IMR-90 (cell line): ENCODE data around the gene PLBD1. TPM values are rescaled to one million over a fixed set of nuclear protein-coding genes. Genes with fewer than 3 reads are reported as not detected.

ENCODE experiments used
- ATAC-seq: fragments of 200-7000 bp; cut with Tn5 transposase; 2 replicates; pipeline ENCODE4 v1.9.1; 2020; ENCODE audit warnings: low read depth, mild to moderate bottlenecking, moderate library complexity
- BruUV-seq: library from RNA; stranded (reverse); fragments of 400-500 nt; replicated peaks from 2 replicates; lab custom pipeline; 2021; lab: Mats Ljungman, UMichigan
- CTCF ChIA-PET: fragments of 300-600 bp; formaldehyde crosslinking; extraction: SDS; loops from one replicate; lab custom pipeline; 2021; ENCODE audit warnings: antibody characterized with exemption; lab: Yijun Ruan, JAX
- POLR2A ChIA-PET: fragments of 300-600 bp; sonication (Branson Sonifier 250); formaldehyde crosslinking; loops from one replicate; lab custom pipeline; 2022; ENCODE audit warnings: antibody characterized with exemption; ENCODE audit not compliant: unreplicated experiment; lab: Charles Lee
- DNase-seq: peaks from one replicate; pipeline ENCODE4 v3.0.0; 2013
- H2AFZ ChIP-seq: replicated peaks from 2 replicates; pipeline ENCODE3; 2013; ENCODE audit warnings: low read length, mild to moderate bottlenecking; ENCODE audit not compliant: poor library complexity
- H2AK5ac ChIP-seq: 2 replicates; pipeline ENCODE4 v1.6.1; 2013; ENCODE audit warnings: low read depth, low read length, inconsistent platforms
- H2AK9ac ChIP-seq: replicated peaks from 2 replicates; pipeline ENCODE3; 2013; ENCODE audit warnings: mild to moderate bottlenecking, low read depth, low read length, moderate library complexity; ENCODE audit not compliant: poor library complexity
- H2BK120ac ChIP-seq: 2 replicates; pipeline ENCODE4 v1.6.1; 2013; ENCODE audit warnings: low read depth, low read length, inconsistent platforms
- H2BK15ac ChIP-seq: 3 replicates; pipeline ENCODE4 v1.6.1; 2013; ENCODE audit warnings: low read depth, low read length, inconsistent platforms
- H2BK20ac ChIP-seq: 2 replicates; pipeline ENCODE4 v1.6.1; 2013; ENCODE audit warnings: low read depth, mild to moderate bottlenecking, inconsistent platforms, low read length, moderate library complexity
- H2BK5ac ChIP-seq: 2 replicates; pipeline ENCODE4 v1.6.1; 2013; ENCODE audit warnings: mild to moderate bottlenecking, low read depth, low read length, inconsistent platforms; ENCODE audit not compliant: poor library complexity, severe bottlenecking
- H3K14ac ChIP-seq: replicated peaks from 2 replicates; pipeline ENCODE4 v1.6.1; 2013; ENCODE audit warnings: low read depth, low read length, inconsistent platforms
- H3K18ac ChIP-seq: 2 replicates; pipeline ENCODE4 v1.6.1; 2013; ENCODE audit warnings: low read depth, low read length, control low read depth
- H3K23ac ChIP-seq: 2 replicates; pipeline ENCODE4 v1.6.1; 2013; ENCODE audit warnings: low read depth, low read length, inconsistent platforms
- H3K27ac ChIP-seq: 2 replicates; pipeline ENCODE4 v1.5.1; 2013; ENCODE audit warnings: mild to moderate bottlenecking, control low read depth, low read length; ENCODE audit not compliant: insufficient read depth
- H3K27me3 ChIP-seq: 2 replicates; pipeline ENCODE4 v1.6.1; 2013; ENCODE audit warnings: low read length; ENCODE audit not compliant: control insufficient read depth, insufficient read depth
- H3K36me3 ChIP-seq: 2 replicates; pipeline ENCODE4 v1.6.1; 2013; ENCODE audit warnings: low read length, mixed read lengths; ENCODE audit not compliant: control insufficient read depth, insufficient read depth
- H3K4ac ChIP-seq: 2 replicates; pipeline ENCODE4 v1.6.1; 2013; ENCODE audit warnings: low read depth, low read length, inconsistent platforms
- H3K4me1 ChIP-seq: 2 replicates; pipeline ENCODE4 v1.6.1; 2013; ENCODE audit warnings: low read length, mixed read lengths; ENCODE audit not compliant: control insufficient read depth, insufficient read depth
- H3K4me2 ChIP-seq: 2 replicates; pipeline ENCODE4 v1.6.1; 2013; ENCODE audit warnings: low read depth, mild to moderate bottlenecking, control low read depth, low read length, moderate library complexity
- H3K4me3 ChIP-seq: 2 replicates; pipeline ENCODE4 v1.5.1; 2013; ENCODE audit warnings: low read depth, mild to moderate bottlenecking, control low read depth, low read length, moderate library complexity; ENCODE audit not compliant: insufficient read depth
- H3K56ac ChIP-seq: 2 replicates; pipeline ENCODE4 v1.6.1; 2013; ENCODE audit warnings: low read length, inconsistent platforms; ENCODE audit not compliant: insufficient read depth; ENCODE audit errors: extremely low read depth
- H3K79me1 ChIP-seq, 2 experiments: 2 replicates each; pipeline ENCODE4 v1.6.1; 2013; ENCODE audit warnings: low read length in 2 of 2, inconsistent platforms in 1 of 2, low read depth in 1 of 2
- H3K9ac ChIP-seq: 2 replicates; pipeline ENCODE4 v1.6.1; 2013; ENCODE audit warnings: low read depth, low read length, control low read depth
- H3K9me1 ChIP-seq: 2 replicates; pipeline ENCODE4 v1.6.1; 2013; ENCODE audit warnings: low read length, inconsistent platforms; ENCODE audit not compliant: insufficient read depth
- H3K9me3 ChIP-seq: 2 replicates; pipeline ENCODE4 v1.6.1; 2013; ENCODE audit warnings: low read length; ENCODE audit not compliant: control insufficient read depth, insufficient read depth
- H4K20me1 ChIP-seq: 2 replicates; pipeline ENCODE4 v1.6.1; 2013; ENCODE audit warnings: low read length, inconsistent platforms; ENCODE audit not compliant: insufficient read depth
- H4K5ac ChIP-seq: 2 replicates; pipeline ENCODE4 v1.6.1; 2013; ENCODE audit warnings: mild to moderate bottlenecking, low read depth, low read length, control low read depth
- H4K8ac ChIP-seq, 2 experiments: 2 replicates each; pipeline ENCODE4 v1.6.1; 2013; ENCODE audit warnings: low read depth in 2 of 2, low read length in 2 of 2, control low read depth in 1 of 2, inconsistent platforms in 1 of 2
- H4K91ac ChIP-seq: 2 replicates; pipeline ENCODE4 v1.6.1; 2013; ENCODE audit warnings: low read depth, low read length, inconsistent platforms; ENCODE audit not compliant: insufficient read depth
- BHLHE40 ChIP-seq: fragments of 150-350 bp; IDR thresholded peaks from 2 replicates; pipeline ENCODE4 v1.6.1; 2016; ENCODE audit warnings: mild to moderate bottlenecking, low read depth, low read length
- CEBPB ChIP-seq: IDR thresholded peaks from 2 replicates; pipeline ENCODE4 v1.6.1; 2012; ENCODE audit warnings: low read depth, low read length, improper control_type of control experiment
- CHD1 ChIP-seq: IDR thresholded peaks from 2 replicates; pipeline ENCODE4 v1.6.1; 2012; ENCODE audit warnings: low read depth, low read length, improper control_type of control experiment
- FOS ChIP-seq: fragments of 150-350 bp; IDR thresholded peaks from 2 replicates; pipeline ENCODE4 v1.6.1; 2016; ENCODE audit warnings: low read depth, low read length
- MAFK ChIP-seq: IDR thresholded peaks from 2 replicates; pipeline ENCODE4 v1.6.1; 2012; ENCODE audit warnings: low read depth, low read length, improper control_type of control experiment
- MAZ ChIP-seq: IDR thresholded peaks from 2 replicates; pipeline ENCODE4 v1.6.1; 2012; ENCODE audit warnings: low read depth, mild to moderate bottlenecking, low read length, improper control_type of control experiment, moderate library complexity, borderline replicate concordance
- MXI1 ChIP-seq: IDR thresholded peaks from 2 replicates; pipeline ENCODE4 v1.6.1; 2012; ENCODE audit warnings: low read depth, mild to moderate bottlenecking, low read length, moderate library complexity, borderline replicate concordance
- NFE2L2 ChIP-seq: fragments of 150-350 bp; IDR thresholded peaks from 2 replicates; pipeline ENCODE4 v1.6.1; 2016; ENCODE audit warnings: low read depth, mild to moderate bottlenecking, low read length
- POLR2A ChIP-seq: IDR thresholded peaks from 2 replicates; pipeline ENCODE4 v1.6.1; 2012; ENCODE audit warnings: mild to moderate bottlenecking, low read depth, low read length
- RAD21 ChIP-seq: IDR thresholded peaks from 2 replicates; pipeline ENCODE4 v1.6.1; 2012; ENCODE audit warnings: low read length, improper control_type of control experiment
- RCOR1 ChIP-seq: IDR thresholded peaks from 2 replicates; pipeline ENCODE4 v1.6.1; 2012; ENCODE audit warnings: mild to moderate bottlenecking, low read length, improper control_type of control experiment; ENCODE audit not compliant: insufficient replicate concordance
- RFX5 ChIP-seq: IDR thresholded peaks from 2 replicates; pipeline ENCODE4 v1.8.0; 2012; ENCODE audit warnings: low read depth, mild to moderate bottlenecking, low read length, moderate library complexity
- SMC3 ChIP-seq: fragments of 150-350 bp; IDR thresholded peaks from 2 replicates; pipeline ENCODE4 v1.6.1; 2016; ENCODE audit warnings: low read depth, mild to moderate bottlenecking, antibody characterized with exemption, low read length, moderate library complexity
- USF2 ChIP-seq: fragments of 150-350 bp; IDR thresholded peaks from 2 replicates; pipeline ENCODE4 v1.6.1; 2017; ENCODE audit warnings: mild to moderate bottlenecking, antibody characterized with exemption, low read length, low read depth
- WGBS, 2 experiments: methylation state at CpG; one replicate each; pipeline versions ENCODE4 v1.1.5 to v1.1.7; 2013; ENCODE audit warnings: missing lambda C conversion rate in 2 of 2; ENCODE audit not compliant: insufficient read length in 1 of 2; ENCODE audit errors: extremely low coverage in 2 of 2; 5-methylcytosine and 5-hydroxymethylcytosine counted together
- dilution Hi-C: fragments of 300-500 bp; cut with HindIII; formaldehyde crosslinking; loops from one replicate; pipeline ENCODE4 v1.14.3; 2018; ENCODE audit warnings: low sequenced_read_pairs; ENCODE audit not compliant: unreplicated experiment
- in situ Hi-C: fragments of 300-500 bp; cut with MboI; formaldehyde crosslinking; loops from 3 replicates; pipeline ENCODE4 v1.14.3; 2019; ENCODE audit warnings: low sequenced_read_pairs, inconsistent platforms, mixed read lengths
- intact Hi-C: fragments of 100-400 bp; cut with micrococcal nuclease; formaldehyde crosslinking; loops from 2 replicates; pipeline ENCODE4 v1.10.0; 2022
- polyA plus RNA-seq, 3 experiments: library from polyadenylated mRNA; depleted of rRNA; stranded (reverse); fragments of >200 nt; gene quantifications; 2 replicates each; pipeline ENCODE4 v1.2.3, GENCODE V29; 2012; ENCODE audit warnings: low replicate concordance in 1 of 3
- total RNA-seq: library from RNA; depleted of rRNA; stranded (reverse); fragments of >200 nt; gene quantifications from 2 replicates; pipeline ENCODE4 v1.2.3, GENCODE V29; 2012
- TF ChIP-seq, protein P1 (sequence below): fragments of 150-350 bp; IDR thresholded peaks from 2 replicates; pipeline ENCODE4 v1.6.1; 2016; ENCODE audit warnings: low read depth, mild to moderate bottlenecking, low read length, moderate library complexity, borderline replicate concordance
- TF ChIP-seq, protein P2 (sequence below): conservative IDR thresholded peaks from 2 replicates; pipeline ENCODE4 v1.5.1; 2012; ENCODE audit warnings: mild to moderate bottlenecking, low read depth, low read length, improper control_type of control experiment

The PLBD1 gene
- total and polyA plus RNA-seq, 2 of the 4 experiments (the other 2 are of a cell fraction): under 0.01 TPM; not detected in 1

- H3K27ac ChIP-seq: no peak overlapping the region
- no peak for ATAC-seq
- H3K56ac ChIP-seq: no peak overlapping the region
- POLR2A ChIA-PET: no interaction called here
- intact Hi-C loops (no loop called here), in situ Hi-C loops (no loop called here), dilution Hi-C loops (no loop called here)
- no peak overlapping the region for H4K8ac ChIP-seq
- no peak overlapping the region for H2BK120ac ChIP-seq
- H3K79me1 ChIP-seq: no peaks in the 10 kb centered on the region
- no peak overlapping the region for H3K4me2 ChIP-seq
- no peak for DNase-seq
- no peaks in the 10 kb centered on the region for H3K4me1 ChIP-seq
- H3K18ac ChIP-seq: no peak overlapping the region
- TF ChIP-seq RFX5 (no peak), POLR2A (no peak), RAD21 (no peak), MAFK (no peak), NFE2L2 (no peak), MAZ (no peak), MXI1 (no peak), RCOR1 (no peak), BHLHE40 (no peak), USF2 (no peak), CHD1 (no peak), CEBPB (no peak), SMC3 (no peak), FOS (no peak)
- TF ChIP-seq, protein P1, sequence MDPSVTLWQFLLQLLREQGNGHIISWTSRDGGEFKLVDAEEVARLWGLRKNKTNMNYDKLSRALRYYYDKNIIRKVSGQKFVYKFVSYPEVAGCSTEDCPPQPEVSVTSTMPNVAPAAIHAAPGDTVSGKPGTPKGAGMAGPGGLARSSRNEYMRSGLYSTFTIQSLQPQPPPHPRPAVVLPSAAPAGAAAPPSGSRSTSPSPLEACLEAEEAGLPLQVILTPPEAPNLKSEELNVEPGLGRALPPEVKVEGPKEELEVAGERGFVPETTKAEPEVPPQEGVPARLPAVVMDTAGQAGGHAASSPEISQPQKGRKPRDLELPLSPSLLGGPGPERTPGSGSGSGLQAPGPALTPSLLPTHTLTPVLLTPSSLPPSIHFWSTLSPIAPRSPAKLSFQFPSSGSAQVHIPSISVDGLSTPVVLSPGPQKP: no peak
- TF ChIP-seq, protein P2, sequence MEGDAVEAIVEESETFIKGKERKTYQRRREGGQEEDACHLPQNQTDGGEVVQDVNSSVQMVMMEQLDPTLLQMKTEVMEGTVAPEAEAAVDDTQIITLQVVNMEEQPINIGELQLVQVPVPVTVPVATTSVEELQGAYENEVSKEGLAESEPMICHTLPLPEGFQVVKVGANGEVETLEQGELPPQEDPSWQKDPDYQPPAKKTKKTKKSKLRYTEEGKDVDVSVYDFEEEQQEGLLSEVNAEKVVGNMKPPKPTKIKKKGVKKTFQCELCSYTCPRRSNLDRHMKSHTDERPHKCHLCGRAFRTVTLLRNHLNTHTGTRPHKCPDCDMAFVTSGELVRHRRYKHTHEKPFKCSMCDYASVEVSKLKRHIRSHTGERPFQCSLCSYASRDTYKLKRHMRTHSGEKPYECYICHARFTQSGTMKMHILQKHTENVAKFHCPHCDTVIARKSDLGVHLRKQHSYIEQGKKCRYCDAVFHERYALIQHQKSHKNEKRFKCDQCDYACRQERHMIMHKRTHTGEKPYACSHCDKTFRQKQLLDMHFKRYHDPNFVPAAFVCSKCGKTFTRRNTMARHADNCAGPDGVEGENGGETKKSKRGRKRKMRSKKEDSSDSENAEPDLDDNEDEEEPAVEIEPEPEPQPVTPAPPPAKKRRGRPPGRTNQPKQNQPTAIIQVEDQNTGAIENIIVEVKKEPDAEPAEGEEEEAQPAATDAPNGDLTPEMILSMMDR: no peak
- H3K14ac ChIP-seq: no peak overlapping the region
- no peak overlapping the region for H2AK5ac ChIP-seq
- H3K23ac ChIP-seq: no peak overlapping the region
- H2BK5ac ChIP-seq: no peak overlapping the region
- no peak overlapping the region for H2BK20ac ChIP-seq
- no peak overlapping the region for H4K5ac ChIP-seq
- no peak overlapping the region for H2AFZ ChIP-seq
- no peak overlapping the region for H3K4ac ChIP-seq
- no peaks in the 10 kb centered on the region for H3K9me1 ChIP-seq
- no peaks in the 10 kb centered on the region for H4K20me1 ChIP-seq
- no TSS peak for BruUV-seq
- no peak overlapping the region for H2BK15ac ChIP-seq
- no peak overlapping the region for H2AK9ac ChIP-seq
- no peak overlapping the region for H3K9ac ChIP-seq
- no CpG with 5 or more reads among the region's 8 CpGs for WGBS, 2 experiments
- 0 out of 2 replicates have a peak, but pooled peaks cover 2% of the 10 kb centered on the region for H3K9me3 ChIP-seq
- H4K91ac ChIP-seq: no peak overlapping the region
- no peak overlapping the region for H3K4me3 ChIP-seq
- CTCF ChIA-PET: no interaction called here
- H3K36me3 ChIP-seq: no peaks in the 10 kb centered on the region
- H3K27me3 ChIP-seq: no peaks in the 10 kb centered on the region
Observed at GRCh38 chr12:14578646-14579045, 11.0 kb upstream of the PLBD1 start.
